ENCODE measurements around the gene MAS1L. TPM values are rescaled to one million over a fixed set of nuclear protein-coding genes. Genes with fewer than 3 reads are reported as not detected.
"Not testable (repeated sequence)": the region's sequence is repeated elsewhere in the genome, so short reads cannot be mapped to it uniquely, and the experiment has no call there.

MAS1L gene
- total and polyA plus RNA-seq, 5 donors: not detected

DNA sequence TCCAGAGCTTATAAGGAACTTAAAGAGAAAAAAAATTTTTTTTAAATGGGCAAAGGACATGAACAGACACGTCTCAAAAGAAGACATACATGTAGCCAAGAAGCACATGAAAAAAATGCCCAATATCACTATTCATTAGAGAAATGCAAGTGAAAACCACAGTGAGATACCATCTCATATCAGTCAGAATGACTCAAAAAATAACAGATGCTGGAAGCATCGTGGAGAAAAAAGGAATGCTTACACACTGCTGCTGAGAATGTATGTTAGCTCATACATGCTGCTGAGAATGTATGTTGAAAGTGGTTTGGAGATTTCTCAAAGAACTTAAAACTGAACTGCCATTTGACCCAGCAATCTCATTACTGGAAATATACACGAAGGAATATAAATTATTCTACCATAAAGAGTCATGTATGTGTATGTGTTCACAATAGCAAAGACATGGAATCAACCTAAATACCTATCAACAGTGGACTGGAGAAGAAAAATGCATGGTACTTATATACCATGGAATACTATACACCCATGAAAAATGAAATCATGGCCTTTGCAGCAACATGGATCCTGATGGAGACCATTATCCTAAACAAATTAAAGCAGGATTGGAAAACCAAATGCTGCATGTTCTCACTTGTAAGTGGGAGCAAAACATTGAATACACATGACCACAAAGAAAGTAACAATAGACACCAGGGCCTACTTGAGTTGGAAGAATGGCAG is 36.1 kb downstream of the MAS1L start:
- no peak for DNase-seq
- no peak overlapping the region for H3K27ac ChIP-seq (ENCODE audit: low read length)
- WGBS: 67% methylated on average over 3 of the region's 3 CpGs

DNA sequence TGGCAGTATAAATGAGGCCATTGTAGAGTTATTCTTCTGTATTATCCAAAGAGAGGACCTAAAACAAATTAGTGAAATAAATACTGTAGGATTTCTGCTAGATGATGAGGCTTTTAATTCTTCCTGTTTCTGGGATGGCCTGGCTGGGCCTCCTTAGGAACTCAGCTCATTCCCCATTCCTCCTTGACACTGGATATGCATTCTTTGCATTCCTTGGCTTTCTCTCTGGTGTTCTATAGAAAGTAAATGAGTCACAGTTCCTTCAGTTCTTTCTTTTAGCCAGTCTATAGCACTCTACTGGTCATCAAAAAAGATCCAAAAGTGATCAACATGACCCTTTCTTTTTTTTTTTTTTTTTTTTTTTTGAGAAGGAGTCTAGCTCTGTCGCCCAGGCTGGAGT is 40.1 kb downstream of the MAS1L start:
- intact Hi-C loops (cut with DNase I): no loop called here
- ATAC-seq (no peak), DNase-seq (no peak)
- Histone ChIP-seq H3K27ac (ENCODE audit: low read length) (no peak overlapping the region), H3K9me3 (ENCODE audit: control insufficient read depth, low read length) (no peaks in the 10 kb centered on the region), H3K4me3 (ENCODE audit: low read length) (no peak overlapping the region), H3K4me1 (ENCODE audit: control insufficient read depth, insufficient read depth, low read length) (no peaks in the 10 kb centered on the region), H3K27me3 (ENCODE audit: control insufficient read depth, insufficient read depth) (no peaks in the 10 kb centered on the region)
- WGBS: 94% methylated on average over 1 of the region's 1 CpG

More for the DNA sequence above, 36.1 kb downstream of the MAS1L start:
- Histone ChIP-seq H3K9me3 (ENCODE audit: control insufficient read depth, low read length) (no peaks in the 10 kb centered on the region), H3K4me1 (ENCODE audit: control insufficient read depth, insufficient read depth, low read length) (no peaks in the 10 kb centered on the region), H3K27me3 (ENCODE audit: control insufficient read depth, insufficient read depth) (no peaks in the 10 kb centered on the region), H3K4me3 (ENCODE audit: low read length) (no peak overlapping the region)
- ATAC-seq: no peak
- intact Hi-C loops (cut with DNase I): no loop called here

DNA sequence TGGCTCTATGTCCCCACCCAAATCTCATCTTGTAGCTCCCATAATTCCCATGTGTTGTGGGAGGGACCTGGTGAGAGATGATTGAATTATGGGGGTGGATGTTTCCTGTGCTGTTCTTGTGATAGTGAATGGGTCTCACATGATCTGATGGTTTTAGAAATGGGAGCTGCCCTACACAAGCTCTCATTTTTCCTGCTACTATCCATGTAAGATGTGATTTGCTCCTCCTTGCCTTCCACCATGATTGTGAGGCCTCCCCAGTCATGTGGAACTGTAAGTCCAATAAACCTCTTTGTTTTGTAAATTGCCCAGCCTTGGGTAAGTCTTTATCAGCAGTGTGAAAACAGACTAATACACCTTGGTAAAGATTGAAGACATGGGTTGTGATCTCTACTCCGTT is 43.7 kb downstream of the MAS1L start:
- H3K27ac ChIP-seq (ENCODE audit: low read length); H3K4me1 ChIP-seq (ENCODE audit: control insufficient read depth, insufficient read depth, low read length); DNase-seq; intact Hi-C loops (cut with DNase I); ATAC-seq; H3K9me3 ChIP-seq (ENCODE audit: control insufficient read depth, low read length); H3K27me3 ChIP-seq (ENCODE audit: control insufficient read depth, insufficient read depth); H3K4me3 ChIP-seq (ENCODE audit: low read length): not testable (repeated sequence)
- WGBS: 83% methylated on average over 1 of the region's 1 CpG

DNA sequence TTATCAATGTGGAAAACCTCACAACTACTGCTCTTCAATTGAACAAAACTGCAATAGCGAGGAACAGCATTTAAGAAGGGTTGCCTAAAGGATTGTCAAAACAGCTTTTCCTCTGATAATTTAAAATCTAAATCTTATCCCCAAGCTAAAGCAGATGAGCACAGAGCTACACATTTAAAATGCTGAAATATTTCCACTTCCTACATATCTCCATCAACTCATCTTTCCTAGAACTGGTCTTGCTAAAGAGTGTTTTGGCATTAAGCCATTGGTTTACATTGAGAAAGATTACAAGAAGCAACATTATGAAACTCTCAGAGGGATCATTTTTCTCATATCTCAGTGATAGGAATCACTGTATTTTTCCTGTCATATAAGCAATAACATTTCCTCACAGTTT is 45.0 kb downstream of the MAS1L start:
- no peak for DNase-seq
- intact Hi-C loops (cut with DNase I): no loop called here
- Histone ChIP-seq H3K9me3 (ENCODE audit: control insufficient read depth, low read length) (no peaks in the 10 kb centered on the region), H3K4me3 (ENCODE audit: low read length) (no peak overlapping the region), H3K27me3 (ENCODE audit: control insufficient read depth, insufficient read depth) (no peaks in the 10 kb centered on the region), H3K27ac (ENCODE audit: low read length) (no peak overlapping the region), H3K4me1 (ENCODE audit: control insufficient read depth, insufficient read depth, low read length) (no peaks in the 10 kb centered on the region)
- ATAC-seq: no peak
- 84% methylated on average over 1 of the region's 1 CpG for WGBS

DNA sequence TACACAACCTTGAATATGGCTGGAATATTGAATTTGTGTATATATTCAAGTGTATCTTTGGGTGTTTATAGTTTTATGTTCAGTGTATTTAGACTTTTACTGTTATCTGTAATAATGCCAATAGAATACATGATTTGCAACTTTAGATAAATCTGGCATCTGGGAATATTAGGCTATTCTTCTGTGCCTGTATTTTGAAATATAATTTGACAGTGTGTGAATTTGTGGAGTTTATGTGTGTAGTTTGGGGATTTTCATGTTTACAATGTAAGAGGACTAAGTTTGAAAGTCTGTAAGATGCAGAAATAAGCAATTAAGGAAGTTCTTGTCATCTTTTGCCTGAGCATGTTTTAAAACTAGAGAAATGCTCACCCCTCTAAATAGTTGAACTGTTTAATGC is 48.8 kb downstream of the MAS1L start, which contains the start of gene OR10C1:
Gene OR10C1 (plus strand): TSS at position 301 of the 400 bp plus-strand sequence. CDS start 710 bp downstream, outside the sequence.
- H3K27ac ChIP-seq (ENCODE audit: low read length): no peak within 1 kb of the TSS

DNA sequence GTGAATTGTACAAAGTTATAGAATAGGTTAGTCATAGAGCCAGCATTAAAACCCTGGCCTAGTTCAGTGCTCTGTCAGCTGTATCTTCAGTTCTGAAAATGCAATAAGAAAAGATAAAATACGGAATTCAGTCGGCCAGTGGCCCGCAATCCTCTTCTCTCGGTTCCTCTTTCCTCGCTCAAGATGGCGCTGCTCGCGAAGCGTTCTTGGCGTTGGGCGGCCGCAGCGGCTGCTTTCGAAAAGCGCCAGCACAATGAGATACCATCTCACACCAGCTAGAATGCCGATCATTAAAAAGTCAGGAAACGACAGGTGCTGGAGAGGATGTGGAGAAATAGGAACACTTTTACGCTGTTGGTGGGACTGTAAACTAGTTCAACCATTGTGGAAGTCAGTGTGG is 51.0 kb downstream of the MAS1L start:
- ATAC-seq; H3K27ac ChIP-seq (ENCODE audit: low read length); H3K9me3 ChIP-seq (ENCODE audit: control insufficient read depth, low read length); H3K4me1 ChIP-seq (ENCODE audit: control insufficient read depth, insufficient read depth, low read length); H3K4me3 ChIP-seq (ENCODE audit: low read length); intact Hi-C loops (cut with DNase I); DNase-seq; H3K27me3 ChIP-seq (ENCODE audit: control insufficient read depth, insufficient read depth): not testable (repeated sequence)
- 69% methylated on average over 18 of the region's 18 CpGs for WGBS

More for the DNA sequence above, 48.8 kb downstream of the MAS1L start, which contains the start of gene OR10C1:
- H3K4me1 ChIP-seq (ENCODE audit: control insufficient read depth, insufficient read depth, low read length): no peaks in the 10 kb centered on the region
- ATAC-seq: no peak
- no peak within 1 kb of the TSS for H3K4me3 ChIP-seq (ENCODE audit: low read length)
- DNase-seq: no peak
- no peaks in the 10 kb centered on the region for H3K27me3 ChIP-seq (ENCODE audit: control insufficient read depth, insufficient read depth)
- no peaks in the 10 kb centered on the region for H3K9me3 ChIP-seq (ENCODE audit: control insufficient read depth, low read length)
- intact Hi-C loops (cut with DNase I): no loop called here

Other genes with a start within 250 kb of the MAS1L start
- not detected for gene OR14J1, start 186.3 kb downstream of the MAS1L start, total RNA-seq
- gene OR14J1, start 186.3 kb downstream of the MAS1L start, polyA plus RNA-seq: not detected
- gene OR5V1, start 119.1 kb downstream of the MAS1L start, total RNA-seq: not detected
- gene OR5V1, start 119.1 kb downstream of the MAS1L start, polyA plus RNA-seq: not detected
- gene OR12D3, start 112.7 kb downstream of the MAS1L start, total RNA-seq: not detected
- gene OR12D3, start 112.7 kb downstream of the MAS1L start, polyA plus RNA-seq: not detected
- gene OR12D2, start 92.3 kb downstream of the MAS1L start, total RNA-seq: not detected
- not detected for gene OR12D2, start 92.3 kb downstream of the MAS1L start, polyA plus RNA-seq
- not detected for gene OR12D1, start 73.0 kb downstream of the MAS1L start, total RNA-seq
- not detected for gene OR12D1, start 73.0 kb downstream of the MAS1L start, polyA plus RNA-seq
- not detected for gene OR10C1, start 48.6 kb downstream of the MAS1L start, total RNA-seq
- not detected for gene OR10C1, start 48.6 kb downstream of the MAS1L start, polyA plus RNA-seq
- gene OR11A1, start 30.9 kb downstream of the MAS1L start, total RNA-seq: not detected
- gene OR11A1, start 30.9 kb downstream of the MAS1L start, polyA plus RNA-seq: not detected
- not detected for gene OR2H1, start 30.8 kb downstream of the MAS1L start, total RNA-seq
- gene OR2H1, start 30.8 kb downstream of the MAS1L start, polyA plus RNA-seq: not detected
- not detected for gene UBD, start 71.8 kb upstream of the MAS1L start, total RNA-seq
- 0.14 TPM for gene UBD, start 71.8 kb upstream of the MAS1L start, polyA plus RNA-seq
- not detected for gene OR2H2, start 97.2 kb upstream of the MAS1L start, total RNA-seq
- not detected for gene OR2H2, start 97.2 kb upstream of the MAS1L start, polyA plus RNA-seq
- 10 to 100 TPM; 34.8 to 40.0 (median 36.6) TPM for gene GABBR1, start 145.2 kb upstream of the MAS1L start, total RNA-seq
- 37.5 TPM for gene GABBR1, start 145.2 kb upstream of the MAS1L start, polyA plus RNA-seq
- 1 to 10 TPM; 1.5 to 2.6 (median 2.2) TPM for gene MOG, start 169.1 kb upstream of the MAS1L start, total RNA-seq
- 4.8 TPM for gene MOG, start 169.1 kb upstream of the MAS1L start, polyA plus RNA-seq
- 1 to 10 TPM in 1 of 4 donors, under 1 TPM in 3; 0.32 to 1.8 (median 0.44) TPM for gene ZFP57, start 193.2 kb upstream of the MAS1L start, total RNA-seq
- 0.77 TPM for gene ZFP57, start 193.2 kb upstream of the MAS1L start, polyA plus RNA-seq
- gene HLA-F, start 235.5 kb upstream of the MAS1L start, total RNA-seq: 10 to 100 TPM; 26.8 to 50.5 (median 46.6) TPM
- 46.7 TPM for gene HLA-F, start 235.5 kb upstream of the MAS1L start, polyA plus RNA-seq